ENCODE measurements around the gene TCF7.

- TF ChIP-seq POLR2AphosphoS5 (IDR thresholded peaks at IDR 0.05; ENCODE audit: low read depth) (no peak), CTCF (IDR thresholded peaks at IDR 0.05; ENCODE audit: insufficient read depth, low read length) (no peak), SPI1 (IDR thresholded peaks at IDR 0.05; ENCODE audit: borderline replicate concordance, low read depth) (no peak), REST (IDR thresholded peaks at IDR 0.05; ENCODE audit: insufficient replicate concordance, low read depth) (no peak)
Observed at GRCh38 chr5:134103998-134104654, 10.4 kb upstream of the TCF7 start.

Data from HL-60 (cell line).